HG02981 (cell line): ENCODE measurements around the gene CTNNA3.

Experiments used
- ATAC-seq: cut with Tn5 transposase; IDR thresholded peaks from one replicate; pipeline ENCODE4 v1.9.1; 2021; ENCODE audit warnings: mild to moderate bottlenecking, moderate library complexity; ENCODE audit not compliant: unreplicated experiment

The CTNNA3 gene

DNA sequence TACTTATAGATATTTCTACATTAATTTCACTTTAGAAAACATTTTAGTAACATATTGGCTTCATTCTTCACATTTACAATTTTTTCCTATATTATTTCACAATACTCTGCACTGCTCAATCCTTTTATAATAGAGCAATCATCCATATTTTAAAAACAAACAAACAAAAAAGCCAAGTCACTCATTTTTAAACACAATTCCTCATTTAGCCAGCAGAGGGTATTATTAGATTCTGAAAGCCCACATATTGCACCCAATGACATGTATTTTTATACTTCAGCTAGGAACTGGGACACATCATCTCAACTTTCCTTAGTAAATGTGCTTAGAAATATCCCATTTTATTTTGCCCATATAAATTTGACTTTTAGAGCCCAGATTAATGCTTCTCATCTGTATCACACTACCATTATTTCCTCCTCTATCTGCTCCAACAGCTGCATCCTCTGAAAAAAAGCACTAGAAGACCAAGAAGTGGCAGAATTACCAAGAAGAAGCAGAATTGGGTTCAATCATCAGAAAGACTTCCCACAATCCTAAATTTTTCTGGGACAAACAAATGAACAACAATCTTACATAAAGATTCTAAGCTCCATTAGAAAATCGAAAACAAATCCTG, 29.5 kb downstream of the CTNNA3 start:
- peak; percentile 61 for ATAC-seq

DNA sequence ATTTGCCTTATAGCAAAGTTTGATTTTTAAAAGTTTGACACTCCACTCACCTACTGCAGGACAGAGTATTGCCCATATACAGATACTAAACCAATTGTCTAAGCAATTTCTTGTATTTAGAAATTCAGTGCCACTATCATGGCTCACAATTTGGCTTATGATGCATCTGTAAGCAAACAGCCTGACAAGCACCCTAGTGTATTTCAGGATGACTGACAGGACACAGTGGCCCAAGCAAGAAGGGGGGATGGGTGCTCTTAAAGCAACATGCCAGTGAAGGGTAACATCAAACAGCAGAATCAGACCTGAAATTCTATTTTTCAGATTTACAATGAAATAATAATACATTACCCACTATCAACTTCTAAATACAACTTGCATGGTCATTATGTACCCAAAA, 30.5 kb downstream of the CTNNA3 start:
- ATAC-seq: no peak

DNA sequence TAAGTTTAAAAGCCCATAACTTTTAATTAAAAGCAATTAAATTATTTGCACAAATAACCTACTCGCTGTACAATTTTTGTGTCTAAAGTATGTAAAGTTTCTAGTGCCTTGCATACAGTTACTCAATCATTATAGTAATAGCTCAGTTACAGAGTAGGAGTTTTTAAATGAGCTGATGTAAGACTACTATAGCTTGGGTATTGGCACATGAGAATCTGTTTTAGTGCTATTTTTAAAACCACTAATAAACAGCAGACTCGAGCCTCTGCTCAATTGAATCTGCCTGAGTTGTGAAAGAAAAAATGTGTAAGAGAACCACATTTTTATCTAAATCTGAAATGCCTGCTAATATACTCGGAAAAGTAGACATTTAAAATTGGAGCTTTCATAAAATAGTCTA, 31.1 kb downstream of the CTNNA3 start:
- ATAC-seq: no peak

DNA sequence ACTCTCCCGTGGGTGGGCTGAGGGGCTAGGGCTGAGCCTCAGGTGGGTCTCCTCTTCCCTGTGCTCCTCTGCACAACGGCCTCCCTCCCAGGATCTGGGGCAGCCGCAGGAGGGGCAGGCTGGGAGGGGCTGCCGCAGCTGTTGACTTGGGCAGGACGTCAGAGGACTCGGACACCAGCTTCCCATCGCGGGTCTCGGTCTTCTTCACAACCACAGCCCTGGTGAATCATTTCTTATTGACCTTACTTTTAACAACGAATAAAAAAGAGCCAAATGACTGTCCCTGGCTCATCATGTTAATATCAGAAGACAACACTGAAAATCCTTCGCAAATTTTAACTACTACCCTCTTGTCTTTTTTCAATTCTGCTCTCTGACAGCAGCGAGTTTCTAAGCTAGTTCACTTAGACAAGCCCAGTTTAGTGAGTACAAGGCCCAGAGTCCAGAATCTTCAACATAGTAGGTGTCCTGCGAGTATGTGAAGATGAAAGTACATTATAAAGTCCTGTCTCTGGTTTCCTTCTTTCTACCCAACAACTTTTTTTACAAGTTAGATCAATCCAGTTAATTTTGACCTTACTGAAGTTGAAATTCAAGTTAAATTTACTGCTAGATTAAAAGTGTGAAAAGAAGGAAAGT, 32.4 kb downstream of the CTNNA3 start:
- no peak for ATAC-seq

DNA sequence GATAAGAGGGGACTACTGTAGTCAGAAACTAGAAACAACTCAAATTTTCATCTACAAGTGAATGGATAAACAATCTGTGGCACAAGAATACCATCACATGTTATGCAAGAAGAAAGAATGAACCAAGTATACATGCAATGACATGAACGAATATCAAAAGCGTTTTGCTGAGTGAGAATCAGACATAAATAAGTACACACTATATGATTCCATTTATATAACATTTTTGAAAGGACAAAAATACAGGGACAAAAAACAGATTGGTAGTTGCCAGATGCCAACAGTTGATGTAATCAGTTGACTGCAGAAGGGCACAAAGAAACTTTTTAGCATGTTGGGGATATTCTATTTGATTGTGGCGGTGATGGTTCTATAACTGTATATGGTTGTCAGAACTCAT, 33.6 kb downstream of the CTNNA3 start:
- ATAC-seq: no peak

DNA sequence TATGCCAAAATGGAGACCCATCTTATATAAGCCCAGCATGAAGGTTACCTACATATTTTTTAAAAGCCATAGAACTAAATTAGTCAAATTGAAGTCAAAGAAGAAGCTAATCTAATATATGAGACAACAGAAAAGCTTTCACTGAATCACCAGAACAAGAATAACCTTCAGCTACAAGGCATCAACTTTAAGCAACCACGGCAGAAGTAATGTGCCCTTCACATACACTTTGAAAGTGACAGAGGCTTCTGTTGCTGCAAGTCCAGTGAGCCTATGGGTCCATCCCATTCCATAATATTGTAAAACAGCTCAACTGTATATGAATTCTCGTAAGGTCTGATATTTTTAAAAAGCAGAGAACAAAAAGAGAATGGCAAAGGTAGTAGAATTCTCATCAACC, 36.5 kb downstream of the CTNNA3 start:
- no peak for ATAC-seq

DNA sequence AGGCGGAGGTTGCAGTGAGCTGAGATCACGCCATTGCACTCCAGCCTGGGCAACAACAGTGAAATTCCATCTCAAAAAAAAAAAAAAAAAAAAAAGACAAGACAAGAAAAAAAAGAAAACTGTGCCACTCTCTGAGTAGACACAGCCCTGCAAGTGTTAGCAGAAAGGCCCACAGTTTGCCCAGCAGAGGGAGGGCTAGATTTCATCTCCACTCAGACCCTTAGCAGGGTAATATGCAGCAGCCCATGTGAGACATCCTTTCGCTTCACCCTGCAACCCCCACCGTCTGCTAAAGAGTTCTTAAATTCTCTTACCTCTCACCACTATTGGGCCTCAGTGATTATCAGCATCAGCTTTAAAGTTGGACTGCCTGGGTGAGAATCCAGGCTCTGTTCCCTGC, 38.2 kb downstream of the CTNNA3 start:
- no peak for ATAC-seq

DNA sequence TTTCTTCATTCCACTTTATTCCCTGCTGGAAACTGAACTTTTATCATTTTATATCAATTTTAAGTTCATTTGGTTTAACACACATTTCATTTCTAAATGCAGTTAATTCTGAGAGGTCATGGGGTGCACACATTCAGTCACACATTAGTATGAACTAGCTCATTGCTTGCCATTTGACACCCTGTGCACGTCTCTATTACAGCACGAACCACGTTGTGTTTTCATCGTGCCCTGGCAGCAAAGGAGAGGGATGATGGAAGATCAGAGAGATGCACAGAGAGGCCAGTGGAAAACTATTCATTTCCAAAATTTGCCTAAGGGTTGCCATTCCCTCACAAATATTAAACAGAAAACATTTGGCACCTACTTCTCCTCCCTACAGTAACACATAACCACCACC, 45.4 kb downstream of the CTNNA3 start:
- no peak for ATAC-seq

DNA sequence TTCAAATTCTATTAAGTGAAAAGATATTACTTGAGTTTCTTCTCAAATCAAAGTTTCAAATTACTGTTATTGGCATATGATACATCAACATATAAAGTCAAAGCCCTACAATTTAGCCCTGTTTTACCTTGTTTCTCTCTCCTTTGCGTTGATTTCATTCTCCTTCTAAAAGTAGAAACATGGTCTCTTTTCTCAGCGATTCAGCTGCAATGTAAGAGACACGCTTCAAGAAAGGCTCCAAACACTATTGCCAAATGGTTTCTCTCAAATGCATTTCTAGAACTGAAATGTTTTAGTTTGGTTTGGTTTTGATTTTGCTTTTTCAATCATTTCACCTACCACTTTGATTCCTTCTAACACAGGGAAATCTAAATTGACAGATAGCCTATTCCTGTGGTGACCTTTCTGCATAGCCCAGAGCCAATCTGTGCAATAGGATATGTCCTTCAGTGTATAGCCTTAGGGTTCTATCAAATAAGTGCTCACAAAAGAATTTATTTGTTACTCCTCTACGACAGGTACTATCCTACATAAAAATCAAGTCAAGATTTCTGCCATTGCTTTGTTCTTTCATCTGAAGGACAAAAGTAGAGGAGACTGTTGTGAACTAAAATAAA, 47.3 kb downstream of the CTNNA3 start:
- ATAC-seq: no peak

DNA sequence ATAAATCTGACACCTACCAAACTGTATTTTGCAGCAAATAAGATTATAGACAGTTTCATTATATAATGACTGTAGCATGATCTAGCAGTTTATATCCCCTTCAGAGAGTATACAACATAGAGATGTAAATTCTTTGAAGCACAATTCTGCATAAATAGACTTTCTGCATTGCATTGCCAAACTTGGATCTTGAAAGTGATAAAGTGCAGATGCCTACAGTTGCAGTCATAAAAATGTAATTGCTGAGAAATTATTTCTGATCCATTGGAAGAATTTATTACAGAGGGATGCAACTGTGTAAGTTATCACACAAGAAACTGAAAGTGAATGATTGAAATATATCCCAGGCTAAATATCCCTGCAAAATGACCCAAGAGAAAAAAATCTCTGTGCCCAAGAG, 65.1 kb downstream of the CTNNA3 start:
- ATAC-seq: no peak

DNA sequence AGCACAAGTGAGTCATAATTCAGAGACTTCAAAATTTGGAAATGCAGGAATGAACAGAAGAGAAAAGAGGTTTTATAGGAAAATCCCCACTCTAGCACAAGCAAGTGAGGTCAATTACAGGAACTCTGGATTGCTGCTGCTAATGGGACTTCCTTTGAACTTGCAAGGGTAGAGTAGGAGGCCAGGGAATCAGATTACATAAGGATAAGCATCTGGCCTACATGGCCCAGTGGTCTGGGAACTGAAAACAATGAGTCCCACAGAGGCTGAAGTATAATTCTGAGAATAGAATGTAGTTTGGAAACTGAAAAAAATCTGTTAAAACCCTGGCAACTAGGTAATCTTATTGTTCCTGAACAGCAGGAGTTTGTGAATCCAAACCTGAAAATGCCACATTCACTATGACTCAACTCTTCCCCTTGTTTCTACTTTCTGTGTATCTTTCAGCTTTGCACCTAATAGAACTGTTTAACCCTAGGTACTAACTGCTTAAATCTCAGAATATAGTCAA, 66.5 kb downstream of the CTNNA3 start:
- no peak for ATAC-seq

DNA sequence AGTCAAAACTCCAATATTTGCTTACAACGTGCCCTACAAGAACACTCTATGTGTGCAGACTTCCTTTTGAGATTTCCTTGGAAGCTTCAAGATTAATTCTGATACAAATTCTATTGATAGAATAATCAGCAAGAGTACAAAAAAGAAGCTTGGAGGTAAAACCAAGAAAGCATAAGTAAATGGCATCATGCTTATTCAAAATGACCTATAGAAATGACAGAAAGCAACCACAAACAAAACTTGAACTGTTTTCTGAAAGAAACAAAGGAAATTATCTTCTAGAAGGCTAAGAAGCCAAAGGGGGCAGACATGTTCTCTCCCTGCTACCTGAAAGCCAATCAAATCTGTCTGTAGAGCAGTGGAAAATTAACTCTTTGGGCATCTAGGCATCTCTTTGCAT, 73.0 kb downstream of the CTNNA3 start:
- no peak for ATAC-seq

DNA sequence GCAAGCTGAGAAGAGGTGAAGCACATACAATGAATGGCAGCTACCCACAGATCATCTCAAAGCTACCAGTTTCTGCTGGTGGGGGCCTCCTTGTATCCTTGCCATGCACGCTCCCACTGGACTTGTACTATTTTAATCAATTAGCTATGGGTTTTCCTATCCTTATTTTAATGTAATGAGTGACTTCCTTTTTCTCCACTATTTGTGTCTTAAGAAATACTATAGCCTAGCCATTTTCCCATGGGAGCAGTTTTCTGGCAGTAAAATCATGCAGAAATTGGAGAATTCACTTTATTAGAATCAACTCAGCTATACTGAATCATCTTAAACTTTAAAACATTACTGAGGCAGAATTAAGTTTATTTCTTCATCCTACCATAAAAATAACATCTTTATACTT, 73.5 kb downstream of the CTNNA3 start:
- no peak for ATAC-seq

DNA sequence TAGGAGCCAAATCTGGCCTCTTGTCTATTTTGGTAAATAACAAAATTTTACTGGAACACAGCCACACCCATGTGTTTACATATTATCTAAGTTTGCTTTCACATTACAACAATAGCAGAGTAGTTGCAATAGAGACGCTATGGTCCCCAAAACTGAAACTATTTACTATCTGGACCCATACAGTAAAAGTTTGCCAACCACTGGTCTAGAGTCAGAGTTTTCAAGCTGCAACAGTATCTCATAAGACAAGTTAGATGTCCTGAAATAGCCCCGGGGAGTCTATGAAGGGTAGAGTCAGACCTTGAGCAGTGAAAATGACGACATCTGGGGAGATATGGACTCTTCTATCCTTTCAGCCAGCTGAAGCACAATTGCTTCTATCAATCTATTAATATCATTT, 74.2 kb downstream of the CTNNA3 start:
- no peak for ATAC-seq

DNA sequence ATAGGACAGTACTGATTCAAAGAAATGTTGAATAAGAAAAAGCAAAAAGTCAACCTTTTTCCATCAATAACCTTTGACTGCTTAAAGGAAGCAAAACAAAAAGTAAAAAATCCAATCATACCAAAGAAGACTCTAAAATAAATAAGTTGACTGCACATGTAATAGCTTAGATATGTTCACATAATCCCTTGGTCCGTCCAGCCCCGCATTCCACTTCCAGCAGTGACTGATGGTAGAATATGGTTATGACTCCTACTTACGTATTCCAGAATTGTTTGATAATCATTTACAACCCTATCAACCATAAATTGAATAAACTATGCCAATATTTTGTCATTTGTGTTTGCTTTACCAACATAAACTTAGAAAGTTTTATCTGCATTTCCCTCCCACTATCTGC, 77.9 kb downstream of the CTNNA3 start:
- no peak for ATAC-seq

DNA sequence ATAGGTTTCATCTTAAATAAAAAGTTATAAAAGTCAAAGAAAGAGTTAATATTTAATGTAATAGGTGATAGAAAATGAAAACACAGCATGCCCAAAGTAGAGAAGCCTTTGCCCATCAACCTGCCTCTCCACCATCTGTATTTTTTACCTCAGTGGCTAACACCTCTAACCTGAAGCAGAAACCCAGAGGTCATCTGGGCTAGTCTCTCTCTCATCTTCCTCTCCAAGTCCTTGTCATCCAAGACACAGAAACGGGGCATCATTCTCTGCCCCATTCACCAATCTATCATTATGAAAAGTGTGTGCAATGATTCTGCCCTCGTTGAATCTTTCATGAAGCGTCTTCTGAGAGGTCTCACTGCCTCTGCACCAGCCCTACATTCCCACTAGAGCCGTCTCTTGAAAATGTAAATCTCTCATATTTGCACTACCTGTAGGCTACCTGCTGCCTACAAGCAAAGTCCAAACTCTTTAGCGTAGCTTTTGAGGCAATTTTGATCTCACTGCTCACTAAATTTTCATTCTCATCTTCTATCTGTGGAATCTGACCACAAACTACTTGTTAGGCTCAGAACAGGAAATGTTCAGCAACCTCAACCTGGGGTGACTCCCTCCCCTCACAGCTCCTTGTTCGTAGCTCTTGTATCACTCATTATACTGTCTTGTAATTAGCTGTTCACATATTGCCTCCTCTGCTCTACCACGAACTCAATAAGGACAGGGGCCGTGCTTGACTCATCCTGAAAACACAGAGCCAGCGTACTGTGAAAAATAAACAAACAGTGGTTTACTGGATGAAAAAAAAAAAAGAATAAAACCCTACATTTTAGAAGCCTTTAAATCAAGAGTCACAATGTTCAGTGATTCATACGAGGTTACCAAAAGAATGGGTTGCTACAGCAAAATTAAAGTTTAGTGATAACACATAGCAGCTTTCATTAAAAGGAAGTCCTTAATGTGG, 83.1 kb downstream of the CTNNA3 start:
- ATAC-seq: peak; percentile 75

DNA sequence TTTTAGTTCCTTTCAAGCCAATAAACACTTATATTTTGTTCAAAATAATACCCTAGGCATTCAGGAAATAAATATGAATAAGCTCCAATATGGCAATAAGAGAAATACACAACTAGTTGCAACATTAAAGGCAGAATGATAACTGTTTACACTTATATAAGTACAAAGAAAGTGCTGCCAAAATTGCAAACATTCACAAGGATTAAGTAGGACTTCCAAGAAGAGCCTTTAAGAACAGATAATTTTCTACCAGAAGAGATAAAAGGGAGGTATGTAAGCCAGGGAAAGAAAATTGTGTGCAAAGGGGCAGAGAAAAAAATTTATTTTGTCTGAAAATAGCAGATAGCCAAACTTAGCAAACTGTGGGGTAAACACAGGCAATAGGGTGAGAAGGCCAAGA, 83.8 kb downstream of the CTNNA3 start:
- no peak for ATAC-seq

DNA sequence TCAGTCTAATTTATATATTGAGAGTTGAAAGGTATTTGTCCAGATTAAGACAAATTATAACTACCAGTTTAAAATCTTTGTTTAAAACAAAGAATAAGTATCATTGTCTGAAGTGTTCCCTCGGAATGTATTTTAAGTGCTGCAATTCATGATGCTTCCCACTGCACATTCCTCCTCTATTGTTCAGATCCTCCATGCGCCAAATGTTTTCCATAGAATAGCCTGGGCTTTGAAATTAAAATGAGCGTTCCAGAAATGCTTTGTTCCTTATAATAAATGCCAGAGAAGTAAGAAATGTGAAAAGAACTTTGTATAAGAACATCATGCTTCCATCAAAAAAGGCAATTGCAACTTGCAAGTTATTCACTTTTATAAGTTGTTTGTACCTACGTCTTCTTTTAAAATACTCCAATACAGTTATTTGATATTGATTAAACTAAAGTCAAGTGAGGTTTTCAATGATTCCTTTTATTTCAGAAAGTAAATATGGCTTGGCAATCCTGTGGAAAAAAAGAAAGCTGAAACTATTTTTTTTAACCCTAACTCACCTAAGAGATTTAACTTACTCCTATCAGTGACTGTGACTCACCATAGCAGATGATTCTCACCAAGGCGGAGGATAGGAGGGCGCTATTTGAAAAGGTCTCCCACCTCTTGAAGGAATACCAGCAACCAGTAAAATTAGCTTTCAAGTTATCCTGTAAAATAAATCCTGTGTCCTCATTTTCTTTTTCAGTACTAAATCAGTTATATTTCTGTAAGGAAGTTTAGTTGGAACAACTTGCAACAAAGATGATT, 85.8 kb downstream of the CTNNA3 start:
- no peak for ATAC-seq

DNA sequence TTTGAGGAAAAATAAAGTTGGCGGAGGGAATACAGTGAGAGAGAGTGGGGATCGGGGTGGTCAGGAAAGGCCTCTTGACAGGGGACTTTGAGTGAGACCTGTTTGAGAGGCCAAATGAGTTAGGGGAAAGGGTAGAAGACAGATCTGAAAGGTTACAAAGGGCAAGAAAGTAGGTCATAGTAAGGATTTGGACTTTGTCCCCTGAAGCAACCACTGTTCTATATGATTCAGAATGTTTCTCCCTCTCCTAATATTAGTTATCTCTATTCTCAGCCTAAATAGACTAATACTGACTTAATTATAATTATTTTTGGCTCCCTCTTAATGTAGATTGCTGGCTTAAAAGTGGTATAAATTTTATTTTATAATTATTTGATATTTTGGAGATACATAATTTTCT, 88.0 kb downstream of the CTNNA3 start:
- ATAC-seq: no peak

DNA sequence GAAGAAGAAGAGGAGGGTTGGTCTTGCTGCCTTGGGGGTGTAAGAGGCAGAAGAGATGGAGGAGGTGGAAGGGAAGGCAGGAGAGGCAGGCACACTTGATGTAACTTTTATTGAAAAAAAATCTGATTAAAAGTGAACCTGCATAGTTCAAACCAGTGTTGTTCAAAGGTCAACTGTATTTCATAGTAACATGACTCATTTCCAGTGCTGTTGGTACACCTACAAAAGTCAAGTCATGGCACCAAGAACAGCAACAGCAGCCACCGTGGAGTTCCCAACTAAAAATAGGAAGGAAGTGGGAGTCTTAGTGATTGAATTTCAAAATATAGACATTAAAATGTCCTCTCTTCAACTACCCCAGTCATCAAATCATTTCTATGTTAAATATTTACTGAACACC, 88.5 kb downstream of the CTNNA3 start:
- no peak for ATAC-seq

DNA sequence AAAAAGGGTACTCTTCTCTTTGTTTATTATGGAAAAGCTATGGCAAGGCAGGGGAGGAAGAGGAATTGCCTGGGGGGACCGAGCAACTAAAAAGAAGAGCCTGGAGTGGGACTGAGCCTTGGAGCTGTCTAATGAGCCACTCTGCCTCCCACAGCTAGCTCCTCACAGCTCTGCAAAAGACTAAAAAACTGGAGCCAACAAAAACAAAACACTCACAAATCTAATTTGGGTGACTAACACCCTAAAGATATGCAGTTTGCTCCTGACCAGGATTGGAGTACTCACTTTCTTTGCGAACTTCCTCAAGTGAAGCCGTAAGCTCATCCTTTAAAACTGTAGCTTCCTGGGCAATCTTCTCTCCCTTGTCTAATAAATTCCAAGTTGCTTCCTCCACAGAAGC, 89.4 kb downstream of the CTNNA3 start:
- no peak for ATAC-seq
